AG10803 (cell line): ENCODE data around the gene FNIP1.
"Not testable (repeated sequence)": the region's sequence is repeated elsewhere in the genome, so short reads cannot be mapped to it uniquely, and the experiment has no call there.

Experiments
- DNase-seq: peaks from one replicate; pipeline ENCODE4 v3.0.0; 2010; ENCODE audit warnings: low read depth
- H3K4me3 ChIP-seq: 2 replicates; pipeline ENCODE4 v1.5.1; 2011; ENCODE audit warnings: mild to moderate bottlenecking, low read length, control low read depth
- TF ChIP-seq, protein P1 (sequence below): conservative IDR thresholded peaks from 2 replicates; pipeline ENCODE4 v1.5.1; 2011; ENCODE audit warnings: mild to moderate bottlenecking, low read length, control low read depth, inconsistent platforms

Gene FNIP1

DNA sequence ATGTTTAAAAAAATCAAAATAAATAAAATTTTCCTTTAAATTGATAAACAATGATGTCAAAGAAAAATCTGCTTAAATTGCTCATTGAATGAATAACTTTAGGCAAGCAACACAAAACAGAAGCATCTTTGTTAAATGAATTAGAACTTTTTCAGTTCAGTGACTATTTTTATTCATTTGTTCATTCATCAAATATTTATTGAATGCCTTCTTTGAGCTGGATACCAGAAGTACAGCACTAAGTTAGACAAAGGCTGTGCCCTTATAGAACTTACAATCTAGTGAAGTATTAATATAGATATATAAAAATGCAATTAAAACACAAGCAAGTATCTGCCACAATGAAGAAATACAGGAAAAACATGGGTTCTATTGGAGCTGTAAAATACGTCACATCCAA, 10.8 kb downstream of the FNIP1 start:
- DNase-seq: no peak
- no peak overlapping the region for H3K4me3 ChIP-seq
- TF ChIP-seq, protein P1, sequence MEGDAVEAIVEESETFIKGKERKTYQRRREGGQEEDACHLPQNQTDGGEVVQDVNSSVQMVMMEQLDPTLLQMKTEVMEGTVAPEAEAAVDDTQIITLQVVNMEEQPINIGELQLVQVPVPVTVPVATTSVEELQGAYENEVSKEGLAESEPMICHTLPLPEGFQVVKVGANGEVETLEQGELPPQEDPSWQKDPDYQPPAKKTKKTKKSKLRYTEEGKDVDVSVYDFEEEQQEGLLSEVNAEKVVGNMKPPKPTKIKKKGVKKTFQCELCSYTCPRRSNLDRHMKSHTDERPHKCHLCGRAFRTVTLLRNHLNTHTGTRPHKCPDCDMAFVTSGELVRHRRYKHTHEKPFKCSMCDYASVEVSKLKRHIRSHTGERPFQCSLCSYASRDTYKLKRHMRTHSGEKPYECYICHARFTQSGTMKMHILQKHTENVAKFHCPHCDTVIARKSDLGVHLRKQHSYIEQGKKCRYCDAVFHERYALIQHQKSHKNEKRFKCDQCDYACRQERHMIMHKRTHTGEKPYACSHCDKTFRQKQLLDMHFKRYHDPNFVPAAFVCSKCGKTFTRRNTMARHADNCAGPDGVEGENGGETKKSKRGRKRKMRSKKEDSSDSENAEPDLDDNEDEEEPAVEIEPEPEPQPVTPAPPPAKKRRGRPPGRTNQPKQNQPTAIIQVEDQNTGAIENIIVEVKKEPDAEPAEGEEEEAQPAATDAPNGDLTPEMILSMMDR: no peak

DNA sequence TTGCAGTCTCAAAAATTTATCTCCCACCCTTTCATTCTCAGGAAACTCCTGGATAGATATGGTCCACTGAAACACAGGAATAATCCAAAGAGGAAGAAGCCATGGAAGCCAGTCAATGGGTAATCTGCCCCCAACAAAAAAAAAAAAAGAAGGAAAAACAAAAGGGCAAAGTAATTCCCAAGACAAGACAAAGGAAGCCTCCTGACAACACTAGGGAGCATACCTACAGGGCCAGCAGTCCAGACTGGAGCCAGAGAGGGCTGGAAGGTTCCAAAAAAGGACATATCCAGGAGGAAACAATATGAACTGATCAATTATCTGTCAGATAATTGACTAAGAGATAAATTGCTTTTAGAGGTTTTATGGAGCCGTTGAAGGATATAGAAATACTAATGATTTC, 12.9 kb downstream of the FNIP1 start:
- H3K4me3 ChIP-seq: no peak overlapping the region
- DNase-seq: no peak
- TF ChIP-seq, protein P1: no peak

DNA sequence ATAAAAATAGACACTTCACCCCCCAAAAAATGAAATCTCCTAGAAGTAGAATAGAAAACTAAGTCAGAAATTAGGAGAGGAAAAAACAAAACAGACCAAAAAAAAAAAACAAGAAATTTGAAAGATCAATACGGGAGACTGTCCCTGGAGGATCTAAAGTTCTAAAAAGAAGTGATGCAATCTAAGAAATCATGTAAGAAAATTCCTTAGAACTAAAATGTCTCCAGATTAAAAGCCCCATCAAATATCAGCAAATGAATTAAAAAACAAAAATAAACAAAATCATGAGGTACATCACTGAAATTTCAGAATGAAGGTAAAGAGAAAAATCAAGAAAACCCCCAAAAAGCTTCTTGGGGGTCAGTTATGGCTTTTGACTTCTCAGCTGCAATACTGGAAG, 13.5 kb downstream of the FNIP1 start:
- no peak overlapping the region for H3K4me3 ChIP-seq
- DNase-seq: no peak
- TF ChIP-seq, protein P1: no peak

DNA sequence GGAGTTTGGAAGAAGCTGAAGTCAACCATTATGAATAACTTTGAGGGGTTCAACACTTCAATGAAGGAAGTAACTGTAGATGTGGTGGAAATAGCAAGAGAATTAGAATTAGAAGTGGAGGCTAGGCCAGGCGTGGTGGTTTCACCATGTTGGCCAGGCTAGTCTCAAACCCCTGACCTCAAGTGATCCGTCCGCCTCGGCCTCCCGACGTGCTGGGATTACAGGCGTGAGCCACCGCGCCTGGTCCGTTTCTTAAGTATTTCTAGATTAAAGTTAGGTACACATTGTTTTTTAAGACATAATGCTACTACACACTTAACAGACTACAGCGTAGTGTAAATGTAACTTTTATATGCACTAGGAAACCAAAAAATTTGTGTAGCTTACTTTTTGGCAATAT, 14.1 kb downstream of the FNIP1 start:
- no peak for DNase-seq
- TF ChIP-seq, protein P1: no peak
- no peak overlapping the region for H3K4me3 ChIP-seq

DNA sequence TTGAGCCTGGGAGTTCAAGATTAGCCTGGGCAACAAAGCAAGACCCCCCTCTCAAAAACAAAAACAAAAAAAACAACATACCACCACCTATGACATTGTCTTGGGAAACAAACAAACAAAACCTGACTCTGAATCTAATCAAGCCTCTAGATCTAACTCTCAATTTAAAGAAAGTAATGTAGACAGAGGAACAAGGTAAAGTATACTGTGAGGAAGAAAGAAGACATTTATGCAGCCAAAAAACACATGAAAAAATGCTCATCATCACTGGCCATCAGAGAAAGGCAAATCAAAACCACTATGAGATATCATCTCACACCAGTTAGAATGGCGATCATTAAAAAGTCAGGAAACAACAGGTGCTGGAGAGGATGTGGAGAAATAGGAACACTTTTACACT, 18.7 kb downstream of the FNIP1 start:
- H3K4me3 ChIP-seq, DNase-seq: not testable (repeated sequence)

DNA sequence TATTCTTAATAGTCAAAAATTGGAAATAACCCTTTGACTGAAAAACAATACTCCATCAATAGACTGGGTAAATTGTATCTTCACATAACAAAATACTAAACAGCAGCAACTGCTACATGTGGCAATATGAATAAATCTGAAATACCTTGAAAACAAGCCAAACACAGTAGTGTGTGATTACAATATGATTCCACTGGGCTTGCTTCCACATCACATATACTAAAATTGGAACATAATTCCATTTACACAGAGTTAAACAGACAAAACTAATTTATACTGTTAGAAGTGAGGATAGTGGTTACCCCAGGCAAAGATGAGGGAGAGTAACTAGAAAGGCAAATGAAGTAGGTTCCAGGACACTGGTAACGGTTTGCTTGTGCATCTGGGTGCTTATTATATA, 20.4 kb downstream of the FNIP1 start:
- no peak overlapping the region for H3K4me3 ChIP-seq
- DNase-seq: peak; percentile 57
- TF ChIP-seq, protein P1: no peak

DNA sequence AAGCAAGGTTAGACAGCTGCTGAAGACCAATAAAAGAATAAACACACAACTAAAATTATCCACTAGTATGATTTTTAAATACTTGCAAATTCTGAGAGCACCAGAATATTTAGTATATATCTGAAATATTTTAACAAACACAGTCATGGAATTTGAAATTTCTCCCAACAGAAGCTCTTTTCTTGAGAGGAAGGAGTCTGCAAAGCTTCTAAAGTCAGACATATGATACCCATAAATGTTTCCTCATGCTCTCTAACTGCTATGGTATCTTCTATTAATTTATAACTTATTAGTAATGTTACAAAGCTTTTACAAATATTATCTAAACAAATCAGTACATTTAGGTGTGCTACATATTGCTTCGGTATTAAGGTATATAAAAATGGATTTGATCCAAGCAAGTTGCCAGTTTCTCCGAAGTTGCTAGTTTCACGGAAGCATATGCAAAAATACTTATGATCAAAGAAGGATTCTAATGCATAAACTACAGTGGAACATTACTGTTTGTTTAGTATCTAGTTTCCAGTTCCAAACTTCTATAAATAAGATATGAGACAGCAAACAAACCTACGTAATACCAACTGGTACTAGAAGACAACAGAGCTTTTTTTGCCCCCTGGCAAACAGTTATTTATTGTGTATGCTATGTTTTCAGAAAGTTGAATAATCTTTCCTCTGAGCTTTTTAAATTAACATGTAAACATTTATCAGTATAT, 22.0 kb downstream of the FNIP1 start:
- H3K4me3 ChIP-seq: no peak overlapping the region
- TF ChIP-seq, protein P1: no peak
- no peak for DNase-seq
